DOHH2 (cell line): ENCODE data around the gene CLCC1.

Experiments
- H3F3A ChIP-seq: fragments of 200-600 bp; sonication (generic), shearing (Covaris generic); 2 replicates; pipeline ENCODE4 v1.6.0; 2016; ENCODE audit warnings: antibody characterized with exemption, mild to moderate bottlenecking; ENCODE audit not compliant: control insufficient read depth, insufficient read depth
- H3K27ac ChIP-seq: fragments of 200-600 bp; sonication (generic); 2 replicates; pipeline ENCODE4 v1.5.1; 2014; ENCODE audit warnings: low read depth, mild to moderate bottlenecking, low read length, moderate library complexity
- H3K27me3 ChIP-seq: fragments of 200-600 bp; sonication (generic); 2 replicates; pipeline ENCODE4 v1.6.1; 2014; ENCODE audit warnings: mild to moderate bottlenecking, low read length, mixed read lengths; ENCODE audit not compliant: control insufficient read depth
- H3K36me3 ChIP-seq: fragments of 200-600 bp; sonication (generic); 2 replicates; pipeline ENCODE4 v1.6.1; 2014; ENCODE audit warnings: mild to moderate bottlenecking, low read length, moderate library complexity, mixed read lengths; ENCODE audit not compliant: control insufficient read depth
- H3K4me1 ChIP-seq: fragments of 200-600 bp; sonication (generic); 2 replicates; pipeline ENCODE4 v1.6.1; 2014; ENCODE audit warnings: mild to moderate bottlenecking, low read length, mixed read lengths; ENCODE audit not compliant: control insufficient read depth
- H3K4me2 ChIP-seq: fragments of 200-600 bp; sonication (generic); 2 replicates; pipeline ENCODE4 v1.6.0; 2014; ENCODE audit warnings: mild to moderate bottlenecking, low read length, moderate library complexity
- H3K4me3 ChIP-seq: fragments of 200-600 bp; sonication (generic); 2 replicates; pipeline ENCODE4 v1.5.1; 2014; ENCODE audit warnings: mild to moderate bottlenecking, low read length, mixed read lengths
- H3K79me2 ChIP-seq: fragments of 200-600 bp; sonication (generic); 2 replicates; pipeline ENCODE4 v1.6.1; 2014; ENCODE audit warnings: mild to moderate bottlenecking, low read length, mixed read lengths; ENCODE audit not compliant: control insufficient read depth
- H3K9me2 ChIP-seq: fragments of 200-600 bp; sonication (generic); replicated peaks from 2 replicates; pipeline ENCODE4 v1.6.1; 2014; ENCODE audit warnings: mild to moderate bottlenecking, low read length, mixed read lengths; ENCODE audit not compliant: control insufficient read depth
- H3K9me3 ChIP-seq: fragments of 200-600 bp; sonication (generic); 2 replicates; pipeline ENCODE4 v1.6.1; 2014; ENCODE audit warnings: antibody characterized with exemption, low read length, mixed read lengths; ENCODE audit not compliant: control insufficient read depth, insufficient read depth
- H4K20me1 ChIP-seq: fragments of 200-600 bp; sonication (generic); 2 replicates; pipeline ENCODE4 v1.6.0; 2014; ENCODE audit warnings: low read depth, mild to moderate bottlenecking, antibody characterized with exemption, low read length, moderate library complexity; ENCODE audit not compliant: control insufficient read depth, insufficient read depth
- EZH2phosphoT487 ChIP-seq: fragments of 200-600 bp; sonication (generic); IDR thresholded peaks from 2 replicates; pipeline ENCODE4 v1.6.1; 2017; ENCODE audit warnings: borderline replicate concordance, mild to moderate bottlenecking, antibody characterized with exemption, low read length, moderate library complexity, mixed read lengths
- TF ChIP-seq, protein P1 (sequence below): fragments of 200-600 bp; sonication (generic); IDR thresholded peaks from one replicate; pipeline ENCODE4 v1.5.1; 2014; ENCODE audit warnings: antibody characterized with exemption, mild to moderate bottlenecking, low read depth, low read length; ENCODE audit not compliant: poor library complexity, severe bottlenecking

The CLCC1 gene

GRCh38 chr1:108961752-108962486, 1.4 kb downstream of the CLCC1 start:
- H3K79me2 ChIP-seq, result peaks cover 51% of the 10 kb centered on the region
- H3K9me2 ChIP-seq, result no peaks in the 10 kb centered on the region
- no peaks in the 10 kb centered on the region for H3K36me3 ChIP-seq
- peak overlapping the region; percentile 86 for H3K4me2 ChIP-seq
- H3K4me1 ChIP-seq, result peaks cover 19% of the 10 kb centered on the region
- no peaks in the 10 kb centered on the region for H3K9me3 ChIP-seq
- peak overlapping the region; percentile 74 for H3K4me3 ChIP-seq
- H3K27me3 ChIP-seq, result no peaks in the 10 kb centered on the region
- no peak for TF ChIP-seq EZH2phosphoT487
- TF ChIP-seq, protein P1, sequence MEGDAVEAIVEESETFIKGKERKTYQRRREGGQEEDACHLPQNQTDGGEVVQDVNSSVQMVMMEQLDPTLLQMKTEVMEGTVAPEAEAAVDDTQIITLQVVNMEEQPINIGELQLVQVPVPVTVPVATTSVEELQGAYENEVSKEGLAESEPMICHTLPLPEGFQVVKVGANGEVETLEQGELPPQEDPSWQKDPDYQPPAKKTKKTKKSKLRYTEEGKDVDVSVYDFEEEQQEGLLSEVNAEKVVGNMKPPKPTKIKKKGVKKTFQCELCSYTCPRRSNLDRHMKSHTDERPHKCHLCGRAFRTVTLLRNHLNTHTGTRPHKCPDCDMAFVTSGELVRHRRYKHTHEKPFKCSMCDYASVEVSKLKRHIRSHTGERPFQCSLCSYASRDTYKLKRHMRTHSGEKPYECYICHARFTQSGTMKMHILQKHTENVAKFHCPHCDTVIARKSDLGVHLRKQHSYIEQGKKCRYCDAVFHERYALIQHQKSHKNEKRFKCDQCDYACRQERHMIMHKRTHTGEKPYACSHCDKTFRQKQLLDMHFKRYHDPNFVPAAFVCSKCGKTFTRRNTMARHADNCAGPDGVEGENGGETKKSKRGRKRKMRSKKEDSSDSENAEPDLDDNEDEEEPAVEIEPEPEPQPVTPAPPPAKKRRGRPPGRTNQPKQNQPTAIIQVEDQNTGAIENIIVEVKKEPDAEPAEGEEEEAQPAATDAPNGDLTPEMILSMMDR, result no peak
- peak overlapping the region; percentile 82 for H3K27ac ChIP-seq
- no peaks in the 10 kb centered on the region for H4K20me1 ChIP-seq
- H3F3A ChIP-seq, result peaks cover 8% of the 10 kb centered on the region; the same call in 1 of the 2 replicates

DNA sequence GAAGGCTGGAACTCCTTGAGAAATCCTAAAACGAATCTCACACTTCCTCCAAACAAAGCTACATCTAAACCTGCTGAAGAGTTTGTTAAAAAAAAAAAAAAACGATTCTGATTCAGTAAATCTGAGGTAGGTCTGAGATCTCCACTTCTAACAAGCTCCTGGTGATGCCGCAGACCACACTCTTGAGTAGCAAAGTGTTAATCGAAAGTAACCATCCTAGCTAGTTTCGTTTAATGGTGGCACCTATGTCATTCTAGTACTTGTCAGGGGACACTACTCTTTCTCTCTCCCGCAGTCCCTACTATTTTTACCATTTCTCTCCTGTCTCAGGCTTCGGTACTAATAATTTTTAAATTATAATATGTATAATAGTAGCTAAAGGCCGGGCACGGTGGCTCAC, 2.1 kb downstream of the CLCC1 start:
- peaks cover 8% of the 10 kb centered on the region; the same call in 1 of the 2 replicates for H3F3A ChIP-seq
- H3K4me2 ChIP-seq, result peak overlapping the region; percentile 86

DNA sequence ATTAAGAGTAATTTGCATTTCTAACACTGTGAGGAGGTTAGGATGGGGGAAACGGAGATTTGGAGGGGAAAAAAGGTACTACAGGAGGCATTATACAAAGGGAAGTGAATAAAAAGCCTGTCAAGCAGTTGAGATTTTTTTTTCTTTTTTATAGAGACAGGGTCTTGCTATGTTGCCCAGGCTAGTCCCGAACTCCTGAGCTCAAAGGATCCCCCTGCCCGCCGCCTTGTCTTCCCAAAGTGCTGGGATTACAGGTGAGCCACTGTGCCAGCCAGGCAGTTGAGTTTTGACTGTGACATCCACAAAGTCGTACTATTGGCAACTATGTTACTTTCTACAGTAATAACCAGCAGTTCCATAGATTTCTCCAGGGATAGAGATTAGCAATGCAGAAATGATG, 2.6 kb downstream of the CLCC1 start:
- peaks cover 57% of the 10 kb centered on the region for H3K79me2 ChIP-seq

More for the DNA sequence above, 2.1 kb downstream of the CLCC1 start:
- H3K4me3 ChIP-seq, result no peak overlapping the region
- peaks cover 19% of the 10 kb centered on the region for H3K4me1 ChIP-seq
- H3K27me3 ChIP-seq, result no peaks in the 10 kb centered on the region
- TF ChIP-seq, protein P1, result no peak
- TF ChIP-seq EZH2phosphoT487, result no peak
- no peak overlapping the region for H3K27ac ChIP-seq
- H3K9me3 ChIP-seq, result no peaks in the 10 kb centered on the region
- H3K79me2 ChIP-seq, result peaks cover 52% of the 10 kb centered on the region
- H3K36me3 ChIP-seq, result no peaks in the 10 kb centered on the region
- no peaks in the 10 kb centered on the region for H3K9me2 ChIP-seq
- H4K20me1 ChIP-seq, result no peaks in the 10 kb centered on the region

More for the DNA sequence above, 2.6 kb downstream of the CLCC1 start:
- no peaks in the 10 kb centered on the region for H3K27me3 ChIP-seq
- H3K27ac ChIP-seq, result no peak overlapping the region
- H3K36me3 ChIP-seq, result no peaks in the 10 kb centered on the region; the same call in 1 of the 2 replicates
- no peaks in the 10 kb centered on the region for H4K20me1 ChIP-seq
- H3K9me2 ChIP-seq, result no peaks in the 10 kb centered on the region
- peaks cover 19% of the 10 kb centered on the region for H3K4me1 ChIP-seq
- H3K9me3 ChIP-seq, result no peaks in the 10 kb centered on the region
- no peak overlapping the region for H3K4me3 ChIP-seq
- H3F3A ChIP-seq, result peaks cover 8% of the 10 kb centered on the region; the same call in 1 of the 2 replicates
- peak overlapping the region; percentile 28; the same call in 1 of the 2 replicates for H3K4me2 ChIP-seq
- TF ChIP-seq EZH2phosphoT487, result no peak
- TF ChIP-seq, protein P1, result no peak
